Esophagus squamous epithelium (tissue), 5 donors: ENCODE results near the gene INMT. TPM values are rescaled to one million over a fixed set of nuclear protein-coding genes. Genes with fewer than 3 reads are reported as not detected.

Experiments used
- DNase-seq: peaks from one replicate; lab custom pipeline; 2025; lab: John Stamatoyannopoulos, UW
- H3K27ac ChIP-seq, 4 donors: fragments of 200-600 bp; sonication (generic); one replicate each; pipeline ENCODE4 v1.5.1; 2016 to 2019; ENCODE audit warnings: mild to moderate bottlenecking in 1 of 4
- H3K27me3 ChIP-seq, 4 donors: fragments of 200-600 bp; sonication (generic); 1 replicate in 3 of 4; 2 replicates in 1 of 4; pipeline versions ENCODE4 v1.5.1 to v1.6.0; 2017 to 2021; ENCODE audit warnings: antibody characterized with exemption in 1 of 4
- H3K36me3 ChIP-seq, 3 donors: fragments of 200-600 bp; sonication (generic); one replicate each; pipeline ENCODE4 v1.5.1; 2016 to 2019
- H3K4me1 ChIP-seq, 3 donors: fragments of 200-600 bp; sonication (generic); one replicate each; pipeline ENCODE4 v1.5.1; 2017 to 2019
- H3K4me3 ChIP-seq, 4 donors: fragments of 200-600 bp; sonication (generic); 1 replicate in 3 of 4; 2 replicates in 1 of 4; pipeline ENCODE4 v1.5.1; 2016 to 2019; ENCODE audit warnings: mild to moderate bottlenecking in 2 of 4, moderate library complexity in 1 of 4
- H3K9me3 ChIP-seq, 3 donors: fragments of 200-600 bp; sonication (generic); one replicate each; pipeline ENCODE4 v1.5.1; 2016 to 2019
- CTCF ChIP-seq, 6 experiments: fragments of 450-650 bp in 4 of 6; fragments of 200-600 bp in 2 of 6; sonication (generic) in 2 of 6; IDR thresholded peaks; one replicate each; pipeline ENCODE4 v1.5.1; 2016 to 2019; ENCODE audit warnings: antibody characterized with exemption in 6 of 6, mild to moderate bottlenecking in 4 of 6, moderate library complexity in 4 of 6
- POLR2A ChIP-seq, 4 donors: fragments of 450-650 bp; IDR thresholded peaks; one replicate each; pipeline ENCODE4 v1.6.1; 2017; ENCODE audit warnings: antibody characterized with exemption in 4 of 4, mild to moderate bottlenecking in 4 of 4, moderate library complexity in 3 of 4
- WGBS, 2 donors: methylation state at CpG; one replicate each; pipeline ENCODE4 v1.1.5; 2018; 5-methylcytosine and 5-hydroxymethylcytosine counted together
- intact Hi-C: fragments of 100-400 bp; cut with DNase I; formaldehyde crosslinking; loops from one replicate; pipeline ENCODE4 v1.15.0; 2022
- total RNA-seq, 4 donors: library from RNA; depleted of rRNA; stranded (reverse); fragments of >200 nt; gene quantifications; one replicate each; pipeline ENCODE4 v1.1.0, GENCODE V29; 2016
- donor health status: DM: yes; HTN: yes; CAD: no.

INMT gene
- total RNA-seq: 10 to 100 TPM in 2 of 4 donors, 1 to 10 TPM in 1, under 1 TPM in 1; 0.76 to 40.2 (median 7.8) TPM

DNA sequence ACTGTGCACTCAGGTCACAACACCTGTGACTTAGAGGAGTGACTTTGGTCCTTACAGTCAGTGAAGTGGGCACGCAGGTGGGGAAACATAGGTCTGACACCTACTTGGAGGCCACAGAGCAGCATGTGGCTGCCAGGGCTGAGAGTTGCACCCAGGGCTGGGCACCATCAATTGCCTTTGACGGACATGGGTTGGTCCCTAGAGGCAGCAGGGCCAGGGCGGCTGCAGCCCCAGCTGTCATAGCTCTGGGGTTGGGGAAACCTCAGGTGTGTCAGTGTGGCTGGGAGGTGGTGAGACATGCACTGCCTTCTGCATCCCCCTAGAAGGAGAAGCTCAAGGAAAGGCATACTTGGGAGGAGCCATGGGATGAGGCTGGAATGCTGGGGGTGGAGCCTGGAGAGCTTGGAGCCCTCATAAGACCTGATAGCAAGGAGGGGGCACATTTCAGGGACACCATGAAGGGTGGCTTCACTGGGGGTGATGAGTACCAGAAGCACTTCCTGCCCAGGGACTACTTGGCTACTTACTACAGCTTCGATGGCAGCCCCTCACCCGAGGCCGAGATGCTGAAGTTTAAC lies at the start of gene INMT:
Gene INMT (plus strand): TSS at position 440 of the 578 bp plus-strand sequence. CDS start 16 bp downstream, at position 456.
- H3K4me1 ChIP-seq: peaks cover 7 to 51% (median 17%) of the 10 kb centered on the region in 3 donors
- H3K4me3 ChIP-seq: peak within 1 kb of the TSS; percentile 12 to 51 (median 36)
- 17 to 64% methylated on average over 1 to 5 of the region's 6 CpGs for WGBS, 2 donors
- H3K9me3 ChIP-seq: no peaks in the 10 kb centered on the region
- no peaks in the 10 kb centered on the region for H3K27me3 ChIP-seq
- TF ChIP-seq POLR2A (IDR thresholded peaks at IDR 0.05): no peak
- intact Hi-C loops: no loop called here
- H3K36me3 ChIP-seq: no peaks in the 10 kb centered on the region
- DNase-seq: no peak
- H3K27ac ChIP-seq: peak within 1 kb of the TSS; percentile 61 to 90 (median 80)

- intact Hi-C loops: no loop called here
- H3K4me1 ChIP-seq: peaks cover 0 to under 1% (median 0%) of the 10 kb centered on the region in 3 donors
- no peak overlapping the region for H3K4me3 ChIP-seq
- no peak for TF ChIP-seq POLR2A (IDR thresholded peaks at IDR 0.05)
- peak in 1 of 6 experiments; percentile 9 for TF ChIP-seq CTCF (IDR thresholded peaks at IDR 0.05)
- no peak overlapping the region for H3K27ac ChIP-seq
- no peaks in the 10 kb centered on the region for H3K9me3 ChIP-seq
- WGBS, 2 donors: 71 to 80% methylated on average over 1 of the region's 1 CpG
- H3K27me3 ChIP-seq: peaks cover 0 to 20% (median 0%) of the 10 kb centered on the region in 4 donors
- no peaks in the 10 kb centered on the region for H3K36me3 ChIP-seq
- no peak for DNase-seq
Measured at GRCh38 chr7:30702200-30702599, 49.7 kb upstream of the INMT start.

- no peak overlapping the region for H3K27ac ChIP-seq
- peaks cover 0 to 24% (median 0%) of the 10 kb centered on the region in 4 donors for H3K27me3 ChIP-seq
- DNase-seq: no peak
- H3K4me1 ChIP-seq: peaks cover 0 to 8% (median 0%) of the 10 kb centered on the region in 3 donors
- no peaks in the 10 kb centered on the region for H3K36me3 ChIP-seq
- H3K4me3 ChIP-seq: no peak overlapping the region
- no peaks in the 10 kb centered on the region for H3K9me3 ChIP-seq
- intact Hi-C loops: no loop called here
- TF ChIP-seq POLR2A (IDR thresholded peaks at IDR 0.05) (no peak), CTCF (IDR thresholded peaks at IDR 0.05) (no peak)
- 56 to 75% methylated on average over 4 of the region's 4 CpGs for WGBS, 2 donors
Measured at GRCh38 chr7:30703756-30704155, 48.2 kb upstream of the INMT start.

DNA sequence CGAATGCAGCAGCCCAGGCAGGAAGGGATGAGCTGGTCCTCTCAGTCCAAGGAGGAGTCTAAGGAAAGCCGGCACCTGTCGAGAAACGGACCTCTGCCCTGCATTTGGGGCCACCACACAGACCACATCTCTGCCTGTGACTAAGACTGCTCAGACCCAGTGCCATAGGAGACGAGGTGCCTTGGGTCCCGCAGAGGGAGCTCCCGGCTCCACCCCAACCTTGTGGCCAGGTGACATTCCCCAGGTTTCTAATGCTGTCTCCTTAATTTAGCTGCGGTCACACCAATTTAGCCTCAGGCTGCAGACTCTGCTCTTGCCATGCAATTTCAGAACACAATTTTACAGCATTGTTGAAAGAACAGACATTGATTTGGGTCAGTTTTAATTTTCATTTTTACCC lies 46.9 kb upstream of the INMT start:
- TF ChIP-seq POLR2A (IDR thresholded peaks at IDR 0.05): no peak
- TF ChIP-seq CTCF (IDR thresholded peaks at IDR 0.05): no peak
- Histone ChIP-seq H3K4me1 (peaks cover 0 to 8% (median 0%) of the 10 kb centered on the region in 3 donors), H3K27ac (no peak overlapping the region), H3K4me3 (no peak overlapping the region), H3K36me3 (no peaks in the 10 kb centered on the region), H3K27me3 (peaks cover 0 to 19% (median 0%) of the 10 kb centered on the region in 4 donors), H3K9me3 (no peaks in the 10 kb centered on the region)
- WGBS, 2 donors: 82 to 96% methylated on average over 4 to 6 of the region's 8 CpGs
- DNase-seq: no peak
- intact Hi-C loops: no loop called here

DNA sequence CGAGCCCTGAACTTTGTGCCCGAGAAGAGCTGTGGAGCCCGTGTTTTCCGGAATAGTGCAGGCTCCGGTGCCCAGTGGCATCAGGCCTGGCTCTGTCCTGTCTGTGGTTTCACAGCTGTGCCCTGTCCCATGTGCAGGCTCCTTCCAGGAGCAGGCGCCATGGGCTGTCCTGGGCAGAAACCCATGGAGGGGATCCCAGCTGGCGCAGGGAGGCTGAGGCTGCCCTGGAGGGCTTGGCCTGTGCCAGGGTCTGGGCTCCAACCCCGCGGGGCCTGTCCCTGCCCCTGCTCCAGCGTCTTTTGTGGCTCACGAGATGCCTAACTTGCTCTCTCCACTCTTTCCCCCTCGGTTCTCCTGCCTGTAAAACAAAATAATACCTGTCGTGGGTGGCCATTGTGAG lies 46.3 kb upstream of the INMT start:
- no peak for DNase-seq

More for the DNA sequence above, 46.3 kb upstream of the INMT start:
- Histone ChIP-seq H3K4me3 (no peak overlapping the region), H3K27ac (no peak overlapping the region), H3K9me3 (no peaks in the 10 kb centered on the region), H3K36me3 (no peaks in the 10 kb centered on the region), H3K4me1 (peaks cover 0 to 8% (median 0%) of the 10 kb centered on the region in 3 donors), H3K27me3 (peaks cover 0 to 15% (median 0%) of the 10 kb centered on the region in 4 donors)
- intact Hi-C loops: no loop called here
- TF ChIP-seq POLR2A (IDR thresholded peaks at IDR 0.05): no peak
- TF ChIP-seq CTCF (IDR thresholded peaks at IDR 0.05): no peak
- 80 to 92% methylated on average over 2 to 8 of the region's 13 CpGs for WGBS, 2 donors
